Esophagus muscularis mucosa (tissue), 4 donors: ENCODE data around the gene NREP. TPM values are rescaled to one million over a fixed set of nuclear protein-coding genes. Genes with fewer than 3 reads are reported as not detected.

ENCODE experiments used
- DNase-seq: peaks from one replicate; pipeline ENCODE4 v3.0.0-alpha.2; 2017; ENCODE audit errors: extremely low spot score
- H3K27ac ChIP-seq, 4 donors: fragments of 200-600 bp; sonication (generic); replicated peaks in 1 of 4; 1 replicate in 3 of 4; 2 replicates in 1 of 4; pipeline ENCODE4 v1.5.1; 2016 to 2019; ENCODE audit warnings: mild to moderate bottlenecking in 1 of 4
- H3K27me3 ChIP-seq, 4 donors: fragments of 200-600 bp; sonication (generic); one replicate each; pipeline versions ENCODE4 v1.5.1 to v1.6.0; 2016 to 2019
- H3K36me3 ChIP-seq, 4 donors: fragments of 200-600 bp; sonication (generic); one replicate each; pipeline ENCODE4 v1.5.1; 2016 to 2019
- H3K4me1 ChIP-seq, 4 donors: fragments of 200-600 bp; sonication (generic); one replicate each; pipeline ENCODE4 v1.5.1; 2016 to 2019
- H3K4me3 ChIP-seq, 4 donors: fragments of 200-600 bp; sonication (generic); 1 replicate in 2 of 4; 2 replicates in 2 of 4; pipeline ENCODE4 v1.5.1; 2016 to 2019; ENCODE audit warnings: mild to moderate bottlenecking in 4 of 4, moderate library complexity in 1 of 4
- H3K9me3 ChIP-seq, 4 donors: fragments of 200-600 bp; sonication (generic); 1 replicate in 3 of 4; 2 replicates in 1 of 4; pipeline ENCODE4 v1.5.1; 2016 to 2019
- EP300 ChIP-seq: sonication (generic); formaldehyde crosslinking; IDR thresholded peaks from one replicate; pipeline ENCODE4 v1.6.1; 2017; ENCODE audit warnings: antibody characterized with exemption
- POLR2A ChIP-seq: fragments of 450-650 bp; IDR thresholded peaks from one replicate; pipeline ENCODE4 v1.6.1; 2017; ENCODE audit warnings: antibody characterized with exemption, moderate library complexity, mild to moderate bottlenecking, low read depth
- POLR2AphosphoS5 ChIP-seq, 2 donors: sonication (generic); formaldehyde crosslinking; IDR thresholded peaks; one replicate each; pipeline ENCODE4 v1.6.1; 2017; ENCODE audit warnings: antibody characterized with exemption in 2 of 2
- WGBS: methylation state at CpG from one replicate; pipeline ENCODE4 v1.1.5; 2018; 5-methylcytosine and 5-hydroxymethylcytosine counted together
- intact Hi-C: fragments of 100-400 bp; cut with DNase I; formaldehyde crosslinking; loops from one replicate; pipeline ENCODE4 v1.15.1; 2023
- small RNA-seq, 3 donors: library from RNA; depleted of rRNA; stranded (forward); fragments of <200 nt; gene quantifications; one replicate each; pipeline ENCODE3, GENCODE V24; 2016
- total RNA-seq, 4 donors: library from RNA; depleted of rRNA; stranded (reverse); fragments of >200 nt; gene quantifications; one replicate each; pipeline versions ENCODE4 v1.1.0 to v1.2.1, GENCODE V29; 2016
- TF ChIP-seq, protein P1 (sequence below), 3 experiments: fragments of 200-600 bp in 2 of 3; fragments of 450-650 bp in 1 of 3; sonication (generic) in 2 of 3; IDR thresholded peaks; one replicate each; pipeline ENCODE4 v1.5.1; 2017 to 2019; ENCODE audit warnings: antibody characterized with exemption in 3 of 3, mild to moderate bottlenecking in 2 of 3, moderate library complexity in 1 of 3

The NREP gene
- total RNA-seq, 4 donors from 2014 or later = 6.0 to 19.8 (median 10.5) TPM

DNA sequence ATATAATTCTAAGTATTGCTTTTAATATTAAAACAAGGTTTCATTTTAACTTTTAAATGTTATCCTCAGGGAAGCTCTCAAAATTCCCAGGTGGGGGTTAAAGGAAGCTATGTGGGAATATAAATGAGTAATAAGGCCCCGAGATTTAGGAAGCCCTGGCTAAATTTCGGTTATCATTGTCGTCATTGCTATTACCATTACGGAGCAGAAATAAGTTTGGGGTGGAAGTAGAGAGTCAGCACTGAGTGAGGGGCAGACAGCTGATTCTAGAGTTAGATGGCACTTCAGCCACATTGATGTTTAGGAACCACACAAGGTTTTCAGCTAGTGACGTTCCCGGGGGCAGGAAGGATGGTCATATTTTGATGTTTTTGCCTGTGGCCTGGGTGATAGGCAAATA, 74.9 kb downstream of the NREP start:
- no peaks in the 10 kb centered on the region for H3K36me3 ChIP-seq
- intact Hi-C loops = loop anchor here (10.0 kb wide), 1 partner anchor 127 kb away; no protein-coding TSS in a partner anchor
- peak; percentile 31 for DNase-seq
- TF ChIP-seq POLR2AphosphoS5 (IDR thresholded peaks at IDR 0.05) (no peak), EP300 (no peak), POLR2A (no peak)
- TF ChIP-seq, protein P1, sequence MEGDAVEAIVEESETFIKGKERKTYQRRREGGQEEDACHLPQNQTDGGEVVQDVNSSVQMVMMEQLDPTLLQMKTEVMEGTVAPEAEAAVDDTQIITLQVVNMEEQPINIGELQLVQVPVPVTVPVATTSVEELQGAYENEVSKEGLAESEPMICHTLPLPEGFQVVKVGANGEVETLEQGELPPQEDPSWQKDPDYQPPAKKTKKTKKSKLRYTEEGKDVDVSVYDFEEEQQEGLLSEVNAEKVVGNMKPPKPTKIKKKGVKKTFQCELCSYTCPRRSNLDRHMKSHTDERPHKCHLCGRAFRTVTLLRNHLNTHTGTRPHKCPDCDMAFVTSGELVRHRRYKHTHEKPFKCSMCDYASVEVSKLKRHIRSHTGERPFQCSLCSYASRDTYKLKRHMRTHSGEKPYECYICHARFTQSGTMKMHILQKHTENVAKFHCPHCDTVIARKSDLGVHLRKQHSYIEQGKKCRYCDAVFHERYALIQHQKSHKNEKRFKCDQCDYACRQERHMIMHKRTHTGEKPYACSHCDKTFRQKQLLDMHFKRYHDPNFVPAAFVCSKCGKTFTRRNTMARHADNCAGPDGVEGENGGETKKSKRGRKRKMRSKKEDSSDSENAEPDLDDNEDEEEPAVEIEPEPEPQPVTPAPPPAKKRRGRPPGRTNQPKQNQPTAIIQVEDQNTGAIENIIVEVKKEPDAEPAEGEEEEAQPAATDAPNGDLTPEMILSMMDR (IDR thresholded peaks at IDR 0.05) = no peak
- peaks cover 14 to 21% (median 18%) of the 10 kb centered on the region in 4 donors for H3K4me1 ChIP-seq
- 74% methylated on average over 6 of the region's 6 CpGs for WGBS
- H3K27ac ChIP-seq = no peak overlapping the region
- no peaks in the 10 kb centered on the region for H3K27me3 ChIP-seq
- H3K9me3 ChIP-seq = no peaks in the 10 kb centered on the region
- no peak overlapping the region for H3K4me3 ChIP-seq

DNA sequence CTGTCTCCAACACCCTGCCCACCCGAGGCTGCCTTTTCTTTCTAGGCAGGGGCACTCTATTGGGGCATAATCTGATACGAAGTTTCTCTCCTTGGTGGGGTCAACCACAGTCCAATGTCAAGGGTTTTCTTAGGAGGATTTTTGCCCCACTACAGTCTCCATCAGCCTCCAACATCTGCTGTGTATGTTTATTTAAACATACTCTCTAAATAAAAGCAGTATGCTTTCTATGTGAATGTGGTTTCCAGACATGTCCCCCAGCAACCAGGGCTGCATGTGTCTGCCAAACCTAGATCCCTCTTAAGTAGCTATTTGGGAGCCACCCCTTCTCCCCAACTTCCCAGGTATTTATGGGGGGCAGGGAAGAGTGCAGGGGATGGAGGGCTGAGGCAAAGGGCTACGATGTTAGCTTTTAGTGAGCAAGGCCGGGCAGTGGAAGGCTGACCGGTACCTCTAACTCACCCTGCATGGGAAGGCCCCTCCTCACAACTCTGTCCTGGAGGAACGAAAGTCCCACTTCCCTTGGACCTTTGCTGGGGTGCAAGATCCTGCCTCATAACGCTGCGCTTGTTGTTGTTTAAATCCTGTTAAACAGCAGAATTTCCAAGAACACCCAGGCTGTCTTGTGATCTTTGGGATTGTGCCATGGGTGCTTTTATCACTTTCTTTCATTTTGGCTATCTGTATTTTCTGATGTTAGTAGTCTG, 75.4 kb downstream of the NREP start:
- 56% methylated on average over 8 of the region's 8 CpGs for WGBS
- no peaks in the 10 kb centered on the region for H3K27me3 ChIP-seq
- TF ChIP-seq, protein P1 (IDR thresholded peaks at IDR 0.05) = no peak
- no peak for TF ChIP-seq EP300
- H3K27ac ChIP-seq = peak overlapping the region; percentile 41 to 67 (median 58)
- H3K4me1 ChIP-seq = peaks cover 14 to 21% (median 18%) of the 10 kb centered on the region in 4 donors
- DNase-seq = peak; percentile 42
- no peaks in the 10 kb centered on the region for H3K36me3 ChIP-seq
- H3K4me3 ChIP-seq = no peak overlapping the region
- intact Hi-C loops = loop anchor here (10.0 kb wide), 1 partner anchor 127 kb away; no protein-coding TSS in a partner anchor
- no peaks in the 10 kb centered on the region for H3K9me3 ChIP-seq

DNA sequence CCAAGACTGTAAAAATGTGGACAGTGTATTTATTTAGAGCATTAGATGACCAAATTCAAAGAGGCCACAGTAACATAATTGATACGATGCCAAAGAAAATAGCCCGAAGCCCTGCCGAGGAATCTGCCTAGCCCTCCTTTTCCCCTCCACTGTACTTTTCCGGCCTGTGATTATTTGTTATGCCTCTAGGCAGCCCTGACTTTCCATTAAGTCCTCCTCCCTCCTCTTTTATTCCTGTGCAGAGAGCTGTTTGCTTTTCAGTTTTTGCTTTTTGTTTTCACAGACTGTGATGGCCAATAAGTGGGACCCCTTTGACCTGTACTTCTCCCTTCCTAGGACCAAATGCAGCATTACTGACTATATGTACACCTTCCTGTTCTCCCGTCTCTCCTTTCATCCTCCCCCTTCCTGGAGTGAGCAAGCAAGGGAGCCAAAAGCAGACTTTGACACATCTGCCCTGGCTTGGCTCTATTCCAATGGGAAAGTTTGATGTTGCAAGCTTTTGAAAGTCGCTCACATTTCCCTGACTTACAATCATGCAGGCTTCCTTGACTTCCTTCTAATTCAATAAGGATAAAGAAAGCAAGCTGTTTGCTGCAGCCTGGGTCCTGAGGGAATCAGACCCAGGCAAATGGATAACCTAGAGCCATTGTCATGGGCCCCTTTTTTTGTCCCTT, 76.1 kb downstream of the NREP start:
- TF ChIP-seq, protein P1 (IDR thresholded peaks at IDR 0.05) = no peak
- TF ChIP-seq POLR2AphosphoS5 (IDR thresholded peaks at IDR 0.05) = peak; percentile 51 to 61
- no peak for TF ChIP-seq EP300
- H3K27ac ChIP-seq = peak overlapping the region; percentile 41 to 67 (median 58)
- no peaks in the 10 kb centered on the region for H3K36me3 ChIP-seq
- H3K4me3 ChIP-seq = peak overlapping the region in 1 of 4 donors; percentile 4
- DNase-seq = peak; percentile 93
- intact Hi-C loops = loop anchor here (10.0 kb wide), 1 partner anchor 126 kb away; no protein-coding TSS in a partner anchor
- 16% methylated on average over 6 of the region's 6 CpGs for WGBS
- no peaks in the 10 kb centered on the region for H3K9me3 ChIP-seq
- no peaks in the 10 kb centered on the region for H3K27me3 ChIP-seq
- H3K4me1 ChIP-seq = peaks cover 14 to 21% (median 18%) of the 10 kb centered on the region in 4 donors

DNA sequence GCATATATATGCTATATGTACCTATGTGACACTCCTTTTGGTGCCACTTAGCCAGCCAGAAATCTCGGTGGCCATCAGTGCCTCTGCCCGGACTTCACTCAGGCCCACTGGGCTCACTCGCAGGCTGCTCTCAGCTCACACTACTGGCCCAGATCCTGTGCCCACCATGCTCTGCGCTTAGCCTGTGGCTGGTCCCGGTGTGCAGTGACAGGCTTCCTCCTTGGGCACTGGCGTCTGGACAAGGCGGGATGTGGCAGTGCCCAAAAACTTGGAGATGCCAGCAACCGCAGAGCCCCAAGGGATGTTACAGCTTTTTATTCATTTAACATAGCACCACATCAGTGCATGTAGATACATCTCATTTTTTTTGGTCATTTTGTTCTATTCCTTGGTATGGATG, 77.4 kb downstream of the NREP start:
- TF ChIP-seq POLR2AphosphoS5 (IDR thresholded peaks at IDR 0.05) = no peak
- TF ChIP-seq POLR2A = no peak
- TF ChIP-seq EP300 = no peak
- TF ChIP-seq, protein P1 (IDR thresholded peaks at IDR 0.05) = no peak
- 98% methylated on average over 8 of the region's 8 CpGs for WGBS
- peak; percentile 88 for DNase-seq
- no peaks in the 10 kb centered on the region for H3K36me3 ChIP-seq
- no peaks in the 10 kb centered on the region for H3K27me3 ChIP-seq
- H3K9me3 ChIP-seq = no peaks in the 10 kb centered on the region
- H3K4me3 ChIP-seq = no peak overlapping the region
- intact Hi-C loops = loop anchor here (10.0 kb wide), 1 partner anchor 125 kb away; no protein-coding TSS in a partner anchor
- H3K27ac ChIP-seq = no peak overlapping the region
- H3K4me1 ChIP-seq = peaks cover 14 to 21% (median 18%) of the 10 kb centered on the region in 4 donors

Small RNA genes lying within 50 kb of the gene (small RNA-seq; reads per million reads assigned to genes)
- gene RN7SKP57 = 0 reads per million in 3 donors

Other genes with a start within 250 kb of the NREP start
- gene STARD4, start 244.7 kb downstream of the NREP start, total RNA-seq = 1 to 10 TPM; 4.2 to 8.6 (median 6.8) TPM